Occipital lobe (tissue), 2 donors: ENCODE data around the gene USP3. TPM values are rescaled to one million over a fixed set of nuclear protein-coding genes. Genes with fewer than 3 reads are reported as not detected.
A peak's percentile ranks its signal among the peaks of the same experiment; 100 is the strongest.
"Not testable (repeated sequence)": the region's sequence is repeated elsewhere in the genome, so short reads cannot be mapped to it uniquely, and the experiment has no call there.

Source experiments
- DNase-seq: peaks from one replicate; lab custom pipeline; 2025; lab: John Stamatoyannopoulos, UW
- total RNA-seq: library from RNA; depleted of rRNA; stranded (reverse); fragments of >200 nt; gene quantifications from one replicate; pipeline ENCODE4 v1.2.3, GENCODE V29; 2014

Gene USP3
- total RNA-seq, 1 donor from 2014 or later: 86.4 TPM

- no peak for DNase-seq
Observed at GRCh38 chr15:63476229-63476632, 28.2 kb upstream of the USP3 start.

DNA sequence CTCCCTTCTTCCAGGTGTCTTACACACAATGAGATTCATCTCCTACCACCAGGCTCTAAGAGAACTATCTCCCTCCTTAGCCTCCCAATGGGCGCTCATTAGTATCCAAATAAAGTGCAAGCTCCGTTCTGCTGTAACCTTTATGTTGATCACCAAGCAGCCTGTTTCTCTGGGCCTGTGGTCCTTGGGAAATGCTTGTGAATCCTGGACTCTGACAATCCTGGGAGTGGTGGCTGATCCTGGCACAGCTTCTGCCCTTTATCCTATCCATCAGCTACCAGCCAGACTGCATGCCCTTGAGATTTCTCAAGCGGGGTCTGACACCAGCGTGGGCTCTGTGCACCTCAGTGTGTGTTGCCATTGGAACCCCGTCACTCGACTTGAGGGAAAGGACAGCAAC is 26.1 kb upstream of the USP3 start:
- no peak for DNase-seq

DNA sequence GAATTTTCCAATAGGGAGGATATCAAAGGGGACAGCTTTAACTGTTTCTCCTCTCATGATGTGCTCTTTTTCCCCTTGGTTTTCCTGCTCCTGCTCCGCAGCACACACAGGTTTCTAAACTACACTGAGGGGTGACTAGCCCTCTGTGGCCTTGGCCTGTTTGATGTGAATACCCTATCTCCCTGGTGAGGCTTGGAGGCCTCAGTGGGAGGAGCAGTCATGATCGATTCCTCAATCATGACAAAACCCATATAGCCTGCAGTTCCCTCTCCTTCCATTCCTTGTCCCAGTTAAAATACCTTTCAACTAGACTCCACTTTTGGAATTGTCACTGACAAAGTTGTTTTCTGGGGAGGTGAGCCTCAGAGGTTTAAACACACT is 24.0 kb upstream of the USP3 start:
- no peak for DNase-seq

DNA sequence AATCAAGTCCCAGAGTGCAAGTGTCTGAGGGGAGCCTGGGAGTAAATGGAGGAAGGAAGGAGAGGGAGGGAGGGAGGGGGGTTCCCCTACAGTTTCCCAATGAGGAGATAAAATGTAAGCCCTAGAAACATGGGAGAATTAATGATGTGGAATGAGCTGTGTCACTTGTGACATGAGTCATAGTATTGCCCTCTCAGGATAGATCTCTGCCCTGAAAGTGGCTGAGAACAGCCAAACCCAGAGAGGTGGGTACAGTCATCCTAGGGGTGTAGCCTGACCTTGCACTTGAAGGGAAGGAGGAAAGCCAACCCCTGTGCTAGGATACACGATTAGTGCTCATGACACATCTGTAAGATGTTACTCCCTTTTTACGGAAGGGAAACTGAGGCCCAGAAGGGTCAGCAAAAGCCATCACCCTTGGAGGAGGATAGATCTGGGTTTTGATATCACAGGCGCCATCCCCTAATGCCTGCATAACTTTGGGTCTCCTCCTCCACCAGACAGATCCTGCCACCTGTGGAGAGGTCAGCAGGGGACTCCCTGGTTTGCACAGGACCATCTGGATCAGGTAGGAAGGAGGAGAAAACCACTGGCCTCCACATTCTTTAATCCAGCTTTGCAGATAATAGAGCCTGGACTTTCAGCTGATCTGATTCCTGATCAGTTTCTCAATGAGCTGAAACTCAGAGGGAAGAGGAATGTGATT is 23.1 kb upstream of the USP3 start:
- DNase-seq: no peak

DNA sequence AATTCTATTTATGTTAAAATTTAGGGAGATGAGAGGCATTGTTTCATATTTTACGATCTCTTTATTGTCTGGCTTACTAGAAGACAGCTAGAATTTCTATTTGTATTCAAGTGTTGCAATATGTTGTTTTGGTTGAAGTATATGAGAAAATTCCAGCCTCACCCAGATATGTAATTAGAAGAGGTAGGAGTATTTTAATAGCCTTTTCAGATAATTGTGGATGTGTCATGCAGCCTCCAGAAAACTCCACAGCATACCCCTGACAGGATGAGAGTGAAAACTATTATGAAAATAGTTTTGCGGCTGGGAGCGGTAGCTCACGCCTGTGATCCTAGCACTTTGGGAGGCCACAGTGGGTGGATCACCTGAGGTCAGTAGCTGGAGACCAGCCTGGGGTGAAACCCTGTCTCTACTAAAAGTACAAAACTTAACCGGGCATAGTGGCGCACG is 21.5 kb upstream of the USP3 start:
- no peak for DNase-seq

DNA sequence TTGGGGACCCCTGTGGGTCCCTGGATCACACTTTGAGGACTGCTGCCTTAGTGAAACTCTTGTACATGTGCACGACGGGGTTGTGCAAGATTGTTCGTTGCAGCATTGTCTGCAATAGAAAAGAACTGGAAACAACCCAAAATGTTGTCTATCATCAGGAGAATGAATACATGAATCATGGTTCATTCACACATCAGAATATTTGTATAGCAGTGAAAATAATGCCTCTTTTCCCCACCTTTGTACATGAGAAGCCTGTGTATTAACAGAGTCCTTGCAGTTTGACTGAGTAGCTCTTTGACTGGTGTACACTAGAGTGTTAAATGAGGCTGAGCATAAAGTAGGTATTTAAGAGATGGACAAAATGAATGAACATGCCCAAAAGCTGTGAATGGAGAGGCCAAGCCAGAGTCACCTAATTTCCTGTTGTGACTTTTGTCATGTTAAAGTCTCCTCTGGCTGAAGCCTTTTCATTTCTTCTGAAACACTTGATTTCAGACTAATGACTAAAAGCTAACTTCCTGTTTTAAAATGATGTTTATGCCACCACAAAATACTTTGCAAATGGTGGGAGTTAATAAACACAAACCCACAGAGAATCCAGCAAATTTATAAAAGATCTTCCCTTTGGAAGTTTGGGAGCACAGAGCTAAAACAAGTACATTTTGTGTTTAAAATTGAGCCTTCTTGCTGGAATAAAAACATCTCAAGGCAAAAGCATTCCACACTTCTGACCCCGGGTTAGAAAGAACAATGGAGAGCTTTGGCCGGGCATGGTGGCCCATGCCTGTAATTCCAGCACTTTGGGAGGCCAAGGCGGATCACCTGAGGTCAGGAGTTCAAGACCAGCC is 20.6 kb upstream of the USP3 start:
- no peak for DNase-seq

- no peak for DNase-seq
Observed at GRCh38 chr15:63484433-63485186, 19.8 kb upstream of the USP3 start.

DNA sequence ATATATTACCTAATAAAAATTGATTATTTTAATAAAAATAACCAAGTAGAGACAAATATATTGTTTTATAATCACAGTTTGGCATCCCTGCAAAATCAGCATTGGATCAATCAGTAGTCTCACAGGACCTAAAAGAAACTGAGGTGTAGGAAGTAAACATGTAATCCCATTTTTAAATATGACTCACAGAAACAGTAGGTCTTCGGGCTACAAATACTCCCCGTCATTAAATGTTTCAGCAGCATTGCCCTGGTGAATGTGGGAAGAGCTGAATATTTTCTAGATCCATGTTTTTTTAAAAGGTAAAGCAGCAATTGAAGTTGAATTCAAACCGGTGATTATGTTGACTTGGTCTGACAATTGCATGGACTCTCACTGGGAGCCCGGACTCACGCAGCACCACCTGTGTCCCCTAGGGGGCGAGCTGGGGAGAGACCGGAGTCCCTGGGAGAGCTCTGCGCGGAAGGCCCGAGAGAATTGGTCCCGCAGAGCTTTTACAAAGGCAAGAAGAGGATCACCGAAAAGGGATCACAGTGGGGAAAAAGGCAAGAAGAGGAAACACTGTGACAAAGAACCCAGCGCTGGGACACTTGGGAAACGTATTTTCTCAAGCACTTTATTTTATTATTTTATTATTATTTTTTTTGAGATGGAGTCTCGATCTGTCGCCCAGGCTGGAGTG is 17.2 kb upstream of the USP3 start:
- peak; percentile 66 for DNase-seq

- DNase-seq: not testable (repeated sequence)
Observed at GRCh38 chr15:63487758-63488397, 16.5 kb upstream of the USP3 start.

DNA sequence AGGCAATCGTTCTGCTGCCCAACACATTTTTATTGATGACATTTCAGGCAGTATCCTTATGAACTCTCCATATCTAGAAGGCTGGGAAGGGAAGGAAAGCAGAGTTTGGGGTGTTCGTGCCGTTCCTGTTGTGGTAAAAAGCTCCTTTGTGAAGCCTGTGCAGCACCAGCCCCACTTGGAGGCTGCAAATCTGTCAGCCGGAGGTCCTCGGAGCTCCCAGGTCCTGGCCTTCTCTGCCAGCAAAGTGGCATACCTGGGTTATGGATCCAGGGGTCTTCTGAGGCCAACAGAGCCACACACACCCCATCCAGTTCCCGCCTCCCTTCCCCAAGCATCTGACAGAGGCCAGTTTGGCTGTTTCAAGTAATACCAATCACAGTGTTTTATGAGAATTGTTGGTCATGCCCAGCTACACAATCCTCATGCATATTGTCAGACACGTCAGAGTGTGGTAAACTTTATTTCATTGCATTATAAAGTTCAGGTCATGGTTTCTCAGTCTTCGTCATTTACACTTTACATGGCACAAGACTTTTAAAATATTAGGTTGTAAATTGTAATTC is 15.9 kb upstream of the USP3 start:
- no peak for DNase-seq

DNA sequence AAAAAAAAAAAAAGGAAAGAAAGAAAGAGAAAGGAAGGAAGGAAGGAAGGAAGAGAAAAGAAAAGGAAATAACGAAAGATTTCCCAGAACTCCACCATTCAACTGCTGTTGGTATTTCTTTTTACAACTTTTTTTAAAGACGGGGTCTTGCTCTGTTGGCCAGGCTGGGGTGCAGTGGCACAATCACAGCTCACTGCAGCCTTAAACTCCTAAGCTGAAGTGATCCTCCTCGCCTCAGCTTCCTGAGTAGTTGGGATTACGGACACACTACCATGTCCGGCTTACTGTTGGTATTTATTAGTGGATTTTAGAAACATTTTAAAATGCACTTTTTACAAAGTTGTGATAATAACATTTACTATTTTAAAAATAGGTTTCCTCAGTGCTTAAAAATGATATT is 15.0 kb upstream of the USP3 start:
- DNase-seq: no peak

GRCh38 chr15:63490345-63491034 is 13.9 kb upstream of the USP3 start:
- DNase-seq: no peak

- DNase-seq: no peak
Observed at GRCh38 chr15:63491116-63491827, 13.1 kb upstream of the USP3 start.

DNA sequence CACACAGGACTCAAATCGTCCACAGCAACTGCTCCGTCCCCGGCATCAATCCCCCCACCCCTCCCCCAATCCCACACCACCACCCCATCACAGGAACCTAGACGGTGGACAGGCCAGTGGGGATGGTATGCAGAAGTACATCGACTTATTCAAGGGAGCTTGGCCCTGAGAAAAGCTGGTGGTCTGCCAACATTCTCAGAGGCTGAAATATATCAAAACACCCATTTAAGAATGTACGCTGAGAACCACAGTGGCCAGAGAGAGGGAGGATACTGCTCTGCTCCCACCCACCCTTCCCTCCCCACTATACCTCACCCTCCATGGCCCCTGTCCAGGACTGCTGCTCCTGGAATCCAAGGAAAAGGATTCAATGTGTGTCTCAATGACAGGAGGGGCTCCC is 12.4 kb upstream of the USP3 start:
- DNase-seq: no peak

DNA sequence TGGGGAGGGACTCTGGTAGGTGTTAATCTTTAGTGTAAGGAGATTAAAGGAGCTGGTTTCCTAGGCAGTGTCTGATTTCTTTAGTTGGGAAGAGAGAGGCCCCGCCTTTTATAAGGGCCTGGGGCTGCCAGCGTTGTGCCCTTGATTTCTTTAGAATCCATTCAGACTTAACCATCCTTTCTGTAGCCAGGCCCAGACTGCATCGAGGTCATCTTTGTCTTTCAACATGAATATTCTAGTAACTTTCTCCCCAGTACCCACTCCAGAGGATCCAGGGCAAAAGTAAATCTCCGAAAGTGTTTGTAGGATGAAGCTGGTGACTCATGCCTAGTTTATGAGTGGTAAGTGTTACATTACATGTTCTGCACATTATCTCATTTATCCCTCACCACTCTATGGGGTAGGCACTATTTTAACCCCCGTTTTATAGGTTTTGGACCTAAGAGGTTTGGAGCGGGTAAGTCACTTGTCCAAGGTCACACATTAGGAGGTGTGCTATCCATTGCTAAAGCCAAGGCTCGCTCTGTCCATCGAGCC is 11.8 kb upstream of the USP3 start:
- DNase-seq: no peak

- DNase-seq: no peak
Observed at GRCh38 chr15:63493436-63493835, 11.0 kb upstream of the USP3 start.

GRCh38 chr15:63494408-63494807 is 10.0 kb upstream of the USP3 start:
- DNase-seq: no peak

- DNase-seq: no peak
Observed at GRCh38 chr15:63495343-63495742, 9.1 kb upstream of the USP3 start.

GRCh38 chr15:63495780-63496488 is 8.5 kb upstream of the USP3 start:
- no peak for DNase-seq
